ENCODE results near the gene SLC29A1. TPM values are rescaled to one million over a fixed set of nuclear protein-coding genes. Genes with fewer than 3 reads are reported as not detected.

Gene SLC29A1
- total RNA-seq, 1 donor from 2014 or later, result 24.1 TPM

DNA sequence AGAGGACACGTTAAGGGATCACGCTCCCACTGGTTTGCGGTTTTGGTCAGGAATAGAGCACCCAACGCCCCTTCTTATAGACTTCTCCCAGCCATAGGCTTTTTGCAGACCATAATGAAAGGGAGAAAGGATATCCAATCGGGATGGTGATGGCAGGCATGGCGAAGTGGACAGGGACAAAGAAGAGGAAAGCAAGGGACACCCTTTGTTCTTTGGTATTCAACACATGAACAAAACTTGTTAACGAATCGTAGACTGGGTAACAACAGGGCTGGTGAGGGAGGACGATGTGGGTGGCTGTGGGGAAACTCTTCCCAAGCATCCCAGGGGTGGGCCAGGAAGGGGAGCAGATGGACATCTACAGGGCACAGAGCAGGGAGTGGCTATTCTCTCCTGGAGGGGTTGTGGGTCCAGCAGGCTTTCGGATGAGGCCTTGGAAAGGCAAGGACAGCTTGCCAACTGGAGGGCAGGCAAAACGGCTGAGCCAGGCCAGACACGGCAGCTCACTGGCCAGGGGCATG is 22.1 kb downstream of the SLC29A1 start:
- DNase-seq (ENCODE audit: low spot score, unreplicated experiment), result no peak
- TF ChIP-seq, protein P1, sequence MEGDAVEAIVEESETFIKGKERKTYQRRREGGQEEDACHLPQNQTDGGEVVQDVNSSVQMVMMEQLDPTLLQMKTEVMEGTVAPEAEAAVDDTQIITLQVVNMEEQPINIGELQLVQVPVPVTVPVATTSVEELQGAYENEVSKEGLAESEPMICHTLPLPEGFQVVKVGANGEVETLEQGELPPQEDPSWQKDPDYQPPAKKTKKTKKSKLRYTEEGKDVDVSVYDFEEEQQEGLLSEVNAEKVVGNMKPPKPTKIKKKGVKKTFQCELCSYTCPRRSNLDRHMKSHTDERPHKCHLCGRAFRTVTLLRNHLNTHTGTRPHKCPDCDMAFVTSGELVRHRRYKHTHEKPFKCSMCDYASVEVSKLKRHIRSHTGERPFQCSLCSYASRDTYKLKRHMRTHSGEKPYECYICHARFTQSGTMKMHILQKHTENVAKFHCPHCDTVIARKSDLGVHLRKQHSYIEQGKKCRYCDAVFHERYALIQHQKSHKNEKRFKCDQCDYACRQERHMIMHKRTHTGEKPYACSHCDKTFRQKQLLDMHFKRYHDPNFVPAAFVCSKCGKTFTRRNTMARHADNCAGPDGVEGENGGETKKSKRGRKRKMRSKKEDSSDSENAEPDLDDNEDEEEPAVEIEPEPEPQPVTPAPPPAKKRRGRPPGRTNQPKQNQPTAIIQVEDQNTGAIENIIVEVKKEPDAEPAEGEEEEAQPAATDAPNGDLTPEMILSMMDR (IDR thresholded peaks at IDR 0.05; ENCODE audit: unreplicated experiment), result no peak
- H3K36me3 Mint-ChIP-seq (ENCODE audit: insufficient read depth), result peaks cover 25% of the 10 kb centered on the region
- no peaks in the 10 kb centered on the region for H3K9me3 Mint-ChIP-seq (ENCODE audit: low read depth)
- peak overlapping the region; percentile 100 for H3K4me3 Mint-ChIP-seq (ENCODE audit: low read depth)
- peaks cover 25% of the 10 kb centered on the region for H3K4me1 Mint-ChIP-seq (ENCODE audit: low read depth)
- H3K27me3 Mint-ChIP-seq, result no peaks in the 10 kb centered on the region
- peak overlapping the region; percentile 86 for H3K27ac Mint-ChIP-seq

DNA sequence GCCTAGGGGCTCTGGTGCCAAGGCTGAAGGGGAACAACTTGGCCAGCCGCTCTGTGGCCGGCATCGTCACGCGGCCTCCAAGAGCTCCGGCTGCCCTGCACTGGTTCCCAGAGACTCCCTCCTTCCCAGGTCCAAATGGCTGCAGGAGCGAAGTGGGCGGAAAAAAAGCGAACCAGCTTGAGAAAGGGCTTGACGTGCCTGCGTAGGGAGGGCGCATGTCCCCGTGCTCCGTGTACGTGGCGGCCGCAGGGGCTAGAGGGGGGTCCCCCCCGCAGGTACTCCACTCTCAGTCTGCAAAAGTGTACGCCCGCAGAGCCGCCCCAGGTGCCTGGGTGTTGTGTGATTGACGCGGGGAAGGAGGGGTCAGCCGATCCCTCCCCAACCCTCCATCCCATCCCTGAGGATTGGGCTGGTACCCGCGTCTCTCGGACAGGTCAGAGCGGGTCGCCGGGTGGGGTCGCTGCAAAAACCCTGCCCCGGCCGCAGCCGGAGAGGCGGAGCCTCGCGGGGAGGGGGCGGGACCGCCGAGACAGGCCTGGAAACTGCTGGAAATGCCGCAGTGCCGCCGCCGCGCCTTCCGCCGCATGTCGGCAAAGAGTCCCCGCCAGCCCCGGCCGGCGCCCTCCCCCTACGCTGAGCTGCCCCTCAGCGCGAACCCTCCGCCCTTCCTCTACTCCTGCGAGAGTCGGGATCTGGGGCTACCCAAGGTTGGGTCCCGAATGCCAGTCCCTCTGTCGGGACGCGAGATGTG is 22.7 kb downstream of the SLC29A1 start:
- Mint-ChIP-seq H3K27ac (peak overlapping the region; percentile 100), H3K4me1 (ENCODE audit: low read depth) (peaks cover 25% of the 10 kb centered on the region), H3K4me3 (ENCODE audit: low read depth) (peak overlapping the region; percentile 100), H3K36me3 (ENCODE audit: insufficient read depth) (peaks cover 27% of the 10 kb centered on the region), H3K27me3 (no peaks in the 10 kb centered on the region), H3K9me3 (ENCODE audit: low read depth) (no peaks in the 10 kb centered on the region)
- TF ChIP-seq, protein P1 (IDR thresholded peaks at IDR 0.05; ENCODE audit: unreplicated experiment), result peak; percentile 53
- DNase-seq (ENCODE audit: low spot score, unreplicated experiment), result peak; percentile 91

DNA sequence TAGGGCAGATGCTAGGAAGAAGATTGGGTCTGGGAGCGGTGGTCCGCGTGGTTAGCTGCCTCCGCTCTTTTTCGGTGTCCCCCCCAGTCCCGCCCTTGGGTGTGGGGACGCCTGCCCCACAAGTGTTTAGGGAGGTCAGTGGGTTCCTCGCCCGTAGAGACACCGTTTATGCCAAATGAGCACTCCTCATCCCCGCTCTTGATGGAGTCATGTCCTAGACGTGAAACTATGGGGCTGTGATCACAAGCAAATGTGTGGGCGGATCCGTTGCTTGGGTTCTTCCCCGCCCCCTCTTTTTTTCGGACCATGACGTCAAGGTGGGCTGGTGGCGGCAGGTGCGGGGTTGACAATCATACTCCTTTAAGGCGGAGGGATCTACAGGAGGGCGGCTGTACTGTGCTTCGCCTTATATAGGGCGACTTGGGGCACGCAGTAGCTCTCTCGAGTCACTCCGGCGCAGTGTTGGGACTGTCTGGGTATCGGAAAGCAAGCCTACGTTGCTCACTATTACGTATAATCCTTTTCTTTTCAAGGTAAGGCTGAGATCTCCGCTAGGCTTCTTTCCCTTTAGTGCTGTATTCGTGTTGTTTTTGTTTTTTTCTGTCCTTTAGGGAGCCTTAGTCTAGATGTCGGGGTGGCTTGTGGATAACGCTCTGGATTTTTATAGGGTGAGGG is 23.4 kb downstream of the SLC29A1 start, which contains the start of gene HSP90AB1:
Gene HSP90AB1, plus strand, starts transcription at position 439 of the 675 bp plus-strand sequence. CDS start 1,529 bp downstream, outside the sequence.
- H3K9me3 Mint-ChIP-seq (ENCODE audit: low read depth), result no peaks in the 10 kb centered on the region
- H3K4me3 Mint-ChIP-seq (ENCODE audit: low read depth), result peak within 1 kb of the TSS; percentile 100
- H3K36me3 Mint-ChIP-seq (ENCODE audit: insufficient read depth), result peaks cover 32% of the 10 kb centered on the region
- TF ChIP-seq, protein P1 (IDR thresholded peaks at IDR 0.05; ENCODE audit: unreplicated experiment), result no peak
- H3K4me1 Mint-ChIP-seq (ENCODE audit: low read depth), result peaks cover 25% of the 10 kb centered on the region
- DNase-seq (ENCODE audit: low spot score, unreplicated experiment), result peak; percentile 92
- no peaks in the 10 kb centered on the region for H3K27me3 Mint-ChIP-seq
- peak within 1 kb of the TSS; percentile 100 for H3K27ac Mint-ChIP-seq

DNA sequence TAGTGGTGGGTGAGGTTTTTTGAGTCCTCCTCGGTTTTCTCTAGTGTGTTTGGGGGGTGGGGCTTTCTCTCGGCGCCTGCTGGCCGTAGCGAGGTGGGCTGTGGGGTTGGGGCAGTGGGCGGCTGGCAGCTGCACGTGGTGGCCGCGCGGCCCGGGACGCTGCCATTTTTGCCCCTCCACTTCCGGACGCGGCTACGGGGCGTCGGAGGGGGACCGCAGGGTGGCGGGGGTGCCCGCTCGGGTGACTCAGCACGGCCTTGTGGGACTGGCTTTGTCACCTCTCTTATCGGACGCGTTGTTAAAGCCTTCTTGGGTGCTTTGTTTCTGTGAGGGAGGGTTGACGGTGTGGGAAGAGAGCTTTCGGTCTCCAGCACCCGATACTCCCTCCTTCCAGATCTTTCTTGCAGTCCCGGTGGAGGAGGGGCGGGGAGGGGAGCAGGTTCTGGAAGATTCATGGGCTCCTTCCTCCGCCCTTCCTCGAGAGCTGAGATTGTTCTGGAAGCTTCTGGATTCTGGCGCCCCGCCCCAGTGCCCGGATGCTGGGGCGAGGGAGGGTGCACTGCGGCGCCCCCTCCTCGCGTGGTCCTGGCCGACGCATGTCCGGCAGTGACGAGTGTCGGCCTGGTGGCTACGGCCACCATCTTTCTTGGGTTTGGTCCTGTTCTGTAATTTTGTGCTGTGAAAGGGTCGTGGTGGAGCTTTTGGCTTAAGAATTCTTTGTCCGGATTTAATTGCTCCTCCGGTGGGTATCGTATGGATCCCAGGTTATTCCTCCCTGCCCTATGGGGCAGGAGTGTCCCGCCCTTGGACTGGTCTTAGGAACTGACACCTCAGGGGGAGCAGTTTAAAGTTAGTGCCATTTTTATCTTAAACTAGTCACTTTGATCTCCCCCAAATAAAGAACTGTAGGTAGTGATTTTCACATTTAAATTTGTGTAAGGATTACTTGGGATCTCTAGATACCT is 24.2 kb downstream of the SLC29A1 start:
- peak overlapping the region; percentile 100 for H3K27ac Mint-ChIP-seq
- H3K4me1 Mint-ChIP-seq (ENCODE audit: low read depth), result peaks cover 25% of the 10 kb centered on the region
- TF ChIP-seq, protein P1 (IDR thresholded peaks at IDR 0.05; ENCODE audit: unreplicated experiment), result no peak
- no peaks in the 10 kb centered on the region for H3K9me3 Mint-ChIP-seq (ENCODE audit: low read depth)
- peak; percentile 39 for DNase-seq (ENCODE audit: low spot score, unreplicated experiment)
- peaks cover 37% of the 10 kb centered on the region for H3K36me3 Mint-ChIP-seq (ENCODE audit: insufficient read depth)
- H3K27me3 Mint-ChIP-seq, result no peaks in the 10 kb centered on the region
- H3K4me3 Mint-ChIP-seq (ENCODE audit: low read depth), result peak overlapping the region; percentile 100
